ENCODE results near the gene IFI27L1.

The IFI27L1 gene

DNA sequence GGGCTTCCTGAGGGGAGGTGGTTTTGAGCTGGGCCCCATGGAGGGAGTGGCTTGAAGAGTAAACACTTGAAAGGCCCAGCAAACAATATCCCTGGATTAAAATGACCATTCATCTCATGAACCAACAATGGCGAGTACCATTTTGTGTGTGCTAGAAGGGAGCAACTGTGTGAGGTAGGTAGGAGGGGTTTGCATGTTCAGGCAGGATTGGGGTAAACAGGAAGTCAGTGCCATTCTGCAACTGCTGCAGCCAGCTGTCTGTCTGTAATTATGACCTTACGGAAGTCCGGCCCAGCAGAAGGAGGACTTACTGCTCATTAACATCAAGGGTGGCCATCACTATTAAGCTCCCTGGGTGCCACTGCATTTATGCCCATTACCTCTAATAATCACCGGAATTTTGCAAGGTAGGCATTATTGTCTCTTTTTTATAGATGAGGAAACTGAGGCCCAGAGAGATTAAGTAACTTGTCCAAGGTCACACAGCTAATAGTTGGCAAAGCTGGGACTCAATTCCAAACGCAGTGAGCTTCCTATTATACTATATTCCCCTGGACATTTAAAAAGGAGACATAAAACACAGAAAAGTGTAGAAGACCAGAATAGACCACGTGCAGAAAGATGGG is 64.9 kb downstream of the IFI27L1 start:
- no peak for DNase-seq (ENCODE audit: low read depth)
- TF ChIP-seq, protein P1, sequence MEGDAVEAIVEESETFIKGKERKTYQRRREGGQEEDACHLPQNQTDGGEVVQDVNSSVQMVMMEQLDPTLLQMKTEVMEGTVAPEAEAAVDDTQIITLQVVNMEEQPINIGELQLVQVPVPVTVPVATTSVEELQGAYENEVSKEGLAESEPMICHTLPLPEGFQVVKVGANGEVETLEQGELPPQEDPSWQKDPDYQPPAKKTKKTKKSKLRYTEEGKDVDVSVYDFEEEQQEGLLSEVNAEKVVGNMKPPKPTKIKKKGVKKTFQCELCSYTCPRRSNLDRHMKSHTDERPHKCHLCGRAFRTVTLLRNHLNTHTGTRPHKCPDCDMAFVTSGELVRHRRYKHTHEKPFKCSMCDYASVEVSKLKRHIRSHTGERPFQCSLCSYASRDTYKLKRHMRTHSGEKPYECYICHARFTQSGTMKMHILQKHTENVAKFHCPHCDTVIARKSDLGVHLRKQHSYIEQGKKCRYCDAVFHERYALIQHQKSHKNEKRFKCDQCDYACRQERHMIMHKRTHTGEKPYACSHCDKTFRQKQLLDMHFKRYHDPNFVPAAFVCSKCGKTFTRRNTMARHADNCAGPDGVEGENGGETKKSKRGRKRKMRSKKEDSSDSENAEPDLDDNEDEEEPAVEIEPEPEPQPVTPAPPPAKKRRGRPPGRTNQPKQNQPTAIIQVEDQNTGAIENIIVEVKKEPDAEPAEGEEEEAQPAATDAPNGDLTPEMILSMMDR (IDR thresholded peaks at IDR 0.05; ENCODE audit: low read length, missing control alignments): no peak
- no peak overlapping the region for H3K4me3 ChIP-seq (replicated peaks; ENCODE audit: low read depth, low read length)

All from fibroblast of pulmonary artery (primary cell).